ENCODE data around the gene MRPS12.
"Not testable (repeated sequence)": the region's sequence is repeated elsewhere in the genome, so short reads cannot be mapped to it uniquely, and the experiment has no call there.

Gene MRPS12

GRCh38 chr19:38941979-38942378 is 11.2 kb downstream of the MRPS12 start:
- DNase-seq: no peak

- no peak for DNase-seq
Measured at GRCh38 chr19:38942471-38943181, 11.9 kb downstream of the MRPS12 start.

- no peak for DNase-seq
Measured at GRCh38 chr19:38944981-38945506, 14.3 kb downstream of the MRPS12 start.

GRCh38 chr19:38945562-38946228 is 15.0 kb downstream of the MRPS12 start:
- DNase-seq: no peak

- no peak for DNase-seq
Measured at GRCh38 chr19:38946229-38947010, 15.7 kb downstream of the MRPS12 start.

GRCh38 chr19:38949580-38950367 is 19.0 kb downstream of the MRPS12 start:
- DNase-seq: peak; percentile 98

- no peak for DNase-seq
Measured at GRCh38 chr19:38951187-38951586, 20.4 kb downstream of the MRPS12 start.

GRCh38 chr19:38952395-38953165 is 21.8 kb downstream of the MRPS12 start:
- DNase-seq: peak; percentile 68

GRCh38 chr19:38953677-38954076 is 22.9 kb downstream of the MRPS12 start:
- no peak for DNase-seq

- DNase-seq: no peak
Measured at GRCh38 chr19:38956264-38956663, 25.5 kb downstream of the MRPS12 start.

GRCh38 chr19:38958301-38958700 is 27.6 kb downstream of the MRPS12 start:
- no peak for DNase-seq

GRCh38 chr19:38959618-38960017 is 28.9 kb downstream of the MRPS12 start:
- DNase-seq: no peak

GRCh38 chr19:38964738-38965137 is 34.0 kb downstream of the MRPS12 start:
- no peak for DNase-seq

GRCh38 chr19:38966149-38966548 is 35.4 kb downstream of the MRPS12 start:
- not testable (repeated sequence) for DNase-seq

GRCh38 chr19:38970664-38971532 is 40.2 kb downstream of the MRPS12 start:
- no peak for DNase-seq

GRCh38 chr19:38971672-38972071 is 40.9 kb downstream of the MRPS12 start:
- DNase-seq: no peak

- DNase-seq: no peak
Measured at GRCh38 chr19:38974624-38975213, 44.0 kb downstream of the MRPS12 start.

- peak; percentile 81 for DNase-seq
Measured at GRCh38 chr19:38975214-38975860, 44.6 kb downstream of the MRPS12 start, which contains the start of gene FBXO17. Gene FBXO17, minus strand, starts transcription at chr19:38975742. Its CDS starts 25,423 bp downstream, at chr19:38950319.

- DNase-seq: peak; percentile 79
Measured at GRCh38 chr19:38975861-38976271, 45.1 kb downstream of the MRPS12 start.

All from islet precursor cell (in vitro differentiated cells).